Amygdala (tissue), 56 donors: ENCODE data around the gene SPIRE1.
A peak's percentile ranks its signal among the peaks of the same experiment; 100 is the strongest.
"Not testable (repeated sequence)": the region's sequence is repeated elsewhere in the genome, so short reads cannot be mapped to it uniquely, and the experiment has no call there.

Experiments
- DNase-seq, 56 donors: peaks; one replicate each; lab custom pipeline; 2025; lab: John Stamatoyannopoulos, UW

The SPIRE1 gene

DNA sequence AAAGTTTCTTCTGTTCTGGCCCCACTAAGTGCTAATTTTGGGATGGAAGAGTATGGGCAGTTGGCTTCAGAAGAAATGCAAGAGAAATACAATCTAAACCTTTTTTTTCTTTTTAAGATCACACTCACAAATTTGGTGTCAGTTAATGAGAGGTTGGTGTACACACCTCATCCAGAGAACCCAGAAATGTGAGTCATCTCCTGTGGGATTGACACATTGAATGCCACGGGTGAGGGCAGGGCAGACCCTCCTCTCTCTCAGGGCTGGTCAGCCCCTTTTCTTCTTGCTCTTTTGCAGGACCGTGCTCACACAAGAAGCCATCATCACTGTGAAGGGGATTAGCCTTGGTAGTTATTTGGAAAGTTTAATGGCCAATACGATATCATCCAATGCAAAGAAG is 231.0 kb downstream of the SPIRE1 start:
- no peak for DNase-seq

DNA sequence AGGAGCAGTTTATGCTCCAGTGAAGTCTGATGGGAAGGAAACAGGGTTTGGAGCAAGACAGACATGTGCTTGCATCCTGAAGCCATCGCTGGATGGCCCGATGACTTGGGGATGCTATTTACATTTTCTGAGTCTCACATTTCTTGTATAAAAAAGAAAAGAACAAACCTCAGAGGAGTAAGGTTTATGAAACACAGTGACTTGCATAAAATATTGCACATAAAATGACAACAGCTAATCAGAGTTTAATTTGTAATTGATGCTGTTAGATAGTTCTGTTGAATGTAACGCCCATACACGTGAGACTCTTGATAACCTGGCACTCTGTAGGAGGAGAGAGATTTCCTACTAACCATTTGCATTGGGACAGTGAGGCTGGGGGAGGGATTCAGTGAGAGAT is 233.7 kb downstream of the SPIRE1 start:
- DNase-seq = no peak

DNA sequence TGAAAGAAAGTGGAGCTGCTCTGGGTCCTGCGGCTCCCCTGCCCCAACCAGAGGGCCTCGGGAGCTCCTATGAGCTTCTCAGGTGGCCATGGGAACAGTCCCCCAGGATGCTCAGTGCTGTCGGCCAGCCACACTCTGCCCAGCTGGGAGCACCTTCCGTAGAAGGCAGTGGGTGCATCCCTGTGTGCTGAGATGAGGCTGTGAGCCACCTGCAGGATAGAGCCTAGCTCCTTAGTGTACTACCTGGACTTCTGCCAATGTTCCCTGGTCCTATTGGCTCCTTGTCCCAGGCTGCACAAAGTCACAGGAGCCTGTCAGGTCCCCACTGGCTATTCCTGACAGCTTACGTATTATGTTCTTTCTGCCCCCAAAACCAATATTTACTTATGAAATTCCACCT is 234.1 kb downstream of the SPIRE1 start:
- DNase-seq = peak in 1 of 56 donors; percentile 20

DNA sequence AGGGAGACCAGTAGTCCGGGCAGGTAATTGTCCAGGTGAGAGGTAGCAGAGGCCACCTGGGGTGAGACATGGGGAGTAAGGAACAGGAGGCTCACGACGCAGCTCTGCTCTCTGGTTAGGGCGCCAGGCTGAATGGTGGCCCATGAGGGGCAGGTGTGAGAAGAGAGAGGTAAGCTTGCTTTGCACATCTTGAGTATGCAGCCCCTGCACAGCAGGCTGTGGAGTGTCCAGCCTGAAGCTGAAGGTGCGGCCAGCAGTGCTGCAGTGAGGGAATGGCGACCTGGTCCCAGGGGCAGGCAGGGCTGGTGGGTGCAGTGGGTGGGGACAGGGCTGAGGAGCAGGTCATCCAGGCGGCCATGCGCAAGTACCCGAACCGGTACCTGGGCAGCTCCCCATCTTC is 234.5 kb downstream of the SPIRE1 start:
- no peak for DNase-seq

DNA sequence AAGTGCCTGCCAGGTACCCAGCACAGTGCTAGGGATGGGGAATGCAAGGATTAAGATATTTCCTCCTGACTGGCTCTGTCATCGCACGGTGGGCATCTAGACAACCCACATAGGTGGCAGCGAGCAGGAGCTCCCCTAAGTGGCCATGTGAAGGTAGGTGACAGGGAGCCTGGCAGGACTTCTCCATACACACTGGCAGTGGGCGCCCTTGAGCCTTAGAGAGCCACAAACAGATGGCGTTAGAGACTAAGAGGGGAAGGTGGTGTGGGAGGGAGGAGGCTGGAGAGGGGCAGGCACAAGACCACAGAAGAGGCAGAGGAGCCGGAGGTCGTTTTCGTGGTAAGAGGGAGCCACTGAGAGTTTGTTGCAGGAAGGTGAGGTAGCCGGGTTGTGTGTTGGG is 235.0 kb downstream of the SPIRE1 start:
- no peak for DNase-seq

DNA sequence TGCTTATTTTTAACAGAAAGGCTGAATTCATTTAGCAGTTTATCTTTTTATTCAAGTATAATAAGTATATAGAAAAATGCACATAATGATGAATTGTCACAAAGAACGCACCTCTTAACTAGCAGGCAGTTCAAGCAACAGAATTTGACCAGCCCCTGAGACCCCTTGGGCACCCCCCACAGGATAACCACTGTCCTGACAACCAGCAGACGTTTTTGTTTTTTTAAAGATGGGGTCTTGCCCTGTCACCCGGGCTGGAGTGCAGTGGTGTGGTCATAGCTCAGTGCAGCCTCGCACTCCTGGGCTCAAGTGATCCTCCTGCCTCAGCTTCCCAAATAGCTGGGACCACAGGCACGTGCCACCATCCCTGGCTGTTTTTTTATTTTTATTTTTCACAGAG is 236.2 kb downstream of the SPIRE1 start:
- no peak for DNase-seq

DNA sequence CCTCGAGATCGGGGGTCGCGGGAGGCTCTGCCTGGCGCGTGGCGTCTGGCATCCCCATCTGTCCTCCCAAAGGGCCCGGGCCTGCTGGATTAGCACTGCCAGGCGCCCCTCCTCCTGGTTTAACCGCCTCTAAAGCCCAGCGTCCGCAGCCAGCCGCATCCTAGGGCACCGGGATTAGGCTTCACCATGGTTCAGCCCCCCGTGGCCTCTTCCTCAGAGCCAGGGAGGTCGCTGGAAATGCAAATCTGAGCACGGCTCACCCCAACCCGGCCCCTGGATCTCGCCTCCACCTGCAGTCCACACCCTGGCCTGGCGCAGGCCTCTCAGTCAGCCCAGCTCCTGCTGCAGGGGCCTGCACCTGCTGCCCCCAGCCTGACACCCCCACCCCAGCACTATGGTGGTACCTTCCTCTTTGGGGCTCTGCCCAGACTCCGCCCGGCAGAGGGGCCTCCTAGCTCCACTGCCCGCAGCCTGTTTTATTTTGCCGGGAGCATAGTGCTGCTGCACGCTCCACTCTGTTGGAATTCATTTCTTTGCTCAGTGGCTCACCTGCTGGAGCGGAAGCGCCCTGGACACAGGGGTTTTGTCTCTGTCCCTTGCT is 237.0 kb downstream of the SPIRE1 start:
- DNase-seq = peak in 24 of 56 donors; percentile 14 to 75 (median 36)

DNA sequence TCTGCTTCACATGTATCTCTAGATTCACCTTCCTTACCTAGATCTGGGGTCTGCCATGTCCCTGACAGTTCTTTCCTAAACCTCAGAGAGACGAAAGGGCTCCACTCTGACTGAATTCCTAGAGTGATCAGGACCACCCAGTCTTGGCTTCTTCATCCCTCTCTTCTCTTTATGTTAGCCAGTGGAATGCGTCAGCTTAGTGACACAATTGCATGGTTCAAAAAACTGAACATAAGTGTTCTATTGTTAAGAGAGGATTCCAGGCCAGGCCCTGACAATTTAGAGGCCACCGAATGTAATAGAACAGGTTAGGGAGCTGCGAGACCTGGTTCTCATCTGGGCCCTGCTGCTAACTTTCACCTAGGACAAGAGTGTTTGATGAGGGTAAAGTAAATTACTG is 240.2 kb downstream of the SPIRE1 start:
- DNase-seq = no peak

DNA sequence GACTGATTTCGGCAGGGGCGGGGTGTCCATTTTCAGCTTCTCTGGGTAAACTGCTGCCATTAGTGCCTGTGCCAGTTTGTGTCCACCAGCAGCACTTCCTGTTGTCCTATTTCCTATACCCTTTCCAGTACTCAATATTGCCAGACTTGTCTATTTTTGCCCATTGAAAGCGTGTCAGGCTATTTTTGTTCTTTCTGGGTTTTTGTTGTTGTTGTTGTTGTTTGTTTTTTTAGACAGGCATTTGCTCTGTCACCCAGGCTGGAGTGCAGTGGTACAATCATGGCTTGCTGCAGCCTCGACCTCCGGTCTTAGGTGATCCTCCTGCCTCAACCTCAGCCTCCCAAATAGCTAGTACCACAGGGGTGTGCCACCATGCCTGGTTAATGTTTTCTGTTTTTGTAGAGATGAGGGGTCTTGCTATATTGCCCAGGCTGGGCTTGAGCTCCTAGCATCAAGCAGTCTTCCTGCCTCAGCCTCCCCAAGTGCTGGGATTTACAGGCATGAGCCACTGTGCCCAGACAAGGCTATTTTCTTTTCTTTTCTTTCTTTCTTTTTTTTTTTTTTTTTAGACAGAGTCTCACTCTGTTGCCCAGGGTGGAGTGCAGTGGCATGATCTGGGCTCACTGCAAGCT is 241.7 kb downstream of the SPIRE1 start:
- DNase-seq = no peak

DNA sequence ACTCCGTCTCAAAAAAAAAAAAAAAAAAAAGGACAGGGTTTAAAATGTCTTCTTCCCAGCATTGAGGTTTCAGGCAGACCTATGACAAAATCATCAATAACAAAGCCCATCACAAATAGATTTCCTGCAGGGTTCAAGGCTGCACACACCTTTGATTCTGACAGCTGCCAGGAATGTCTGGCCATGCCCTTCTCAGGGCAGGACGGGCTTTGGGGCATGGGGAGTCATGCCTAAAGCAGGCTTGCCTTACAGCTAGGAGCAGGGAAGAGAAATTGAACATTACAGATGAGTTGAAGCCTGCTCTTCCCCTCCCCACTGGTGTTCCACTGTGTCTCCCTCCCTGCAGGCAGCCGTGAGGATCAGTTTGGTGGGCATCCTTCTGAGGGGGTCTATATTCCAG is 246.5 kb downstream of the SPIRE1 start:
- DNase-seq = no peak

DNA sequence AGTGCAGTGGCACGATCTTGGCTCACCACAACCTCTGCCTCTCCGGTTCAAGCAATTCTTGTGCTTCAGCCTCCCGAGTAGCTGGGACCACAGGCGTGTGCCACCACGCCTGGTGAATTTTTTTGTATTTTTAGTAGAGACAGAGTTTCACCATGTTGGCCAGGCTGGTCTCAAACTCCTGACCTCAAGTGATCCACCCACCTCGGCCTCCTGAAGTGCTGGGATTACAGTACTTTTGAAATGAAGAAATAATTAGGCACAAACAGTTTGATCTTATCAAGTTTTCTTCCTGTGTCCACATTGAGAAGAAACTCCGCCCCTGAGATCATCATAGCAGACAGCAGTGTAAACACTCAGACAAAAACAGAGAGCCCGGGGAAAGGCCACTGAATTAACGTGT is 247.2 kb downstream of the SPIRE1 start:
- not testable (repeated sequence) for DNase-seq

DNA sequence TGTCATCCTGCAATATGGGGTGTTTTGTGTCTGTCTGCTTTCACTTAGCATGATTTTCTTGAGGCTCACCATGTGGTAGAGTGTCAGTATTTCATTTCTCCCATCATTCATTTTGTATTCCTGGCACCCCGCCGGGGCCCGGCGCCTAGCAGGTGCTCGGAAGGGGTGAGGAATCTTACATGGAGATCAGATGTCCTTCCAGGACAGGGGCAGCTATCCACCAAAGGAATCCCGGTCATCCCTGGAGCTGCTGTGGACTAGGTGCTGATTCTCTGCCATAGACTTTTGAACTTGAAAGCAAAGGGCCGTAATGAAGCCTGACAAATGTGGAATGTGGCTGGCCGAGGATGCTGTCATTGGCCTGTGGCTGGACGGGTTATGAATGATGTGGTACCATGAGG is 247.8 kb downstream of the SPIRE1 start:
- DNase-seq = peak in 1 of 56 donors; percentile 4

DNA sequence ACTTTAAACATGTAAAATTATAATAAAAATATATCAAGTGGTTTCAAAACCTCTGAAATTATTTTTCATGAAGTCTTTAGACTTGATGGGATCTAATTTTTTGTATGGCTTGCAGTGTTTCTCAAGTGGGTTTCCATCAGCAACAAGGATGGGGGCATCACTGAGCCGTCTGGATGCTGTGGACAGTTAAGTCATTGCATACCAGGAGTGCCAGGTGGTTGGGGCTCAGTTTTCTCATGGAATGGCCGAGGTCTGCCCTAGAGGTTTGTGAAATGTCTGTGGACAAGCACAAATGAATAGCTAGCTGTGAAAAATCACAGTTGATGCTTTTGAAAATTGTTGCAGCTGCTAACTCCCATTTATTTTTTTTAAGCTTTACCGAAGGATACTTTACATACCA is 248.4 kb downstream of the SPIRE1 start:
- no peak for DNase-seq

DNA sequence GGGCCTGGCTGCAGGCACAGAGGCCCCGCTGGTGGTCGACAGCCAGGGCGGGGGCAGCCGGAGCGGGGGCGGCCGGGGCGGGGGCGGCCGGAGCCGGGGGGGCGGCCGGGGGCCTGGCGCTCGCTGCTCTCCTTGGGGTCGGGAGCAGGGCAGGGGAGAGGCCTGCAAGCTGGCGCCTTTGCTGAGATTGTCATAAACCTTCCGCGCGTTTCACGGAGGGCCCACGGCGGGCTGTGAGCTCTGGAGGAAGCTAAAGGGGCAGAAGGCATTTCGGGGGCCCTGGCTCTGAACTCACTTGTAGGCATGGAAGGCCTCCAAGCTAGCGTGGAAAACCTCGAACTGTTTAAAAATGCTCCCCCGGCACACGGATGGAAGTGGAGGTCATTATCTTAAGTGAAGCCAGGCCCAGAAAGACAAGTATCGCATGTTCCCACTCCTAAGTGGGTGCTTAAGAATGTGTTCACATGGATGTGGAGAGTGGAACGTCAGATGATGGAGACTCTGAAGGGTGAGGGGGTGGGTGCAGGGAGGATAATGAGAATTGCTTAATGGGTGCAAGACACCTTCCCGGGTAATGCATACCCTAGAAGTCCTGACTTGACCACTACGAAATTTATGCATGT is 249.5 kb downstream of the SPIRE1 start:
- peak in 8 of 56 donors; percentile 39 to 68 (median 55) for DNase-seq

DNA sequence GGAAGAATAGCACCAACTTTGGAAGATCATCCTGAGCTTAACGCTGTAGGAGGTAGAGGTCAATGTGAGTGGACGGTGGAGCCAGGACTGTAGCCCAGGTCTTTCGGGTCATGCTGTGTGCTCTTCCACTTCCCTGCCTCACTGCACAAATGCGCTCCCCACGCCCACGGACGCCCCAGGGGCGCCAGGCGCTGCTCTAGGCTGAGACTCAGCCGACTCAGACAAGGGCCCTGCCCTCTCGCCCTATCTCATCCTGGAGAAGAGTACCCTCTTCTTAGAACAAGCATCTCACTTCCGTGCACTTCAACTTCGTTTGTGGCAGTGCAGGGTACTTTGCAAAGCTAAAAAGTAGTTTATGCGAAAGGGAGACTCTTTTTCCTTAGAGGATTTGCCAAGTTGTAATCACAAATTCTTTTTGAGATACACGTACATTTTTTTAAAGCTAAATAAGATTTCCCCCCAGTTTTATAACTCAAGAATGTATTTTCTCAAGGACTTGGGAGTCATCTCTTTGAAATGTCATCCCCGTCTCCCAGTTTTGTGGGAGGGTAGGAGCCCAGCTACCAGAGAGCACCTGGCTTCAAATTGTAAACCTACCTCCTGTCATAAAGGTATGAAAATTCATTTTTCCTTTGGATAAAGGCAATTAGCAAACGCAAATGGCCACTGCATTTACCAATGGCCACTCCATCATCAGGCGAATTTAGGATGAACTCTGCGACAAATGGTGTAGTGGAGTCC is 251.4 kb downstream of the SPIRE1 start:
- DNase-seq = no peak

DNA sequence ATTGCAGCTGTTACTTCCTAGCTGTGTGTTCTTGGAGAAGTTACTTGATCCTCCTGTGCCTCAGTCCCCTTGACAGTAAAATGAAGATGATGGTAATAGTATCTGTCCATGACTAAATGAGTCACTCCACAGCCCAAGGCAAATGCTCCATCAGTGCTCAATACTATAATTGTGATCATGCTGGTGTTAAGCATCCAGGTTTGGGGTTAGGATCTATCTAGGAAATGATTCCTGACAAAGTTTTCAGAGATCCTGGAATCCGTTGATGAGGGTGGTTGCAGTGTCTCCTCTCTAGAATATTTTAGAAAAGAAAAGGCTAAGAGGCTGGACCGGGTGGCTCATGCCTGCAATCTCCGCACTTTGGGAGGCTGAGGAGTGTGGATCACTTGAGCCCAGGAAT is 252.8 kb downstream of the SPIRE1 start:
- DNase-seq = no peak

DNA sequence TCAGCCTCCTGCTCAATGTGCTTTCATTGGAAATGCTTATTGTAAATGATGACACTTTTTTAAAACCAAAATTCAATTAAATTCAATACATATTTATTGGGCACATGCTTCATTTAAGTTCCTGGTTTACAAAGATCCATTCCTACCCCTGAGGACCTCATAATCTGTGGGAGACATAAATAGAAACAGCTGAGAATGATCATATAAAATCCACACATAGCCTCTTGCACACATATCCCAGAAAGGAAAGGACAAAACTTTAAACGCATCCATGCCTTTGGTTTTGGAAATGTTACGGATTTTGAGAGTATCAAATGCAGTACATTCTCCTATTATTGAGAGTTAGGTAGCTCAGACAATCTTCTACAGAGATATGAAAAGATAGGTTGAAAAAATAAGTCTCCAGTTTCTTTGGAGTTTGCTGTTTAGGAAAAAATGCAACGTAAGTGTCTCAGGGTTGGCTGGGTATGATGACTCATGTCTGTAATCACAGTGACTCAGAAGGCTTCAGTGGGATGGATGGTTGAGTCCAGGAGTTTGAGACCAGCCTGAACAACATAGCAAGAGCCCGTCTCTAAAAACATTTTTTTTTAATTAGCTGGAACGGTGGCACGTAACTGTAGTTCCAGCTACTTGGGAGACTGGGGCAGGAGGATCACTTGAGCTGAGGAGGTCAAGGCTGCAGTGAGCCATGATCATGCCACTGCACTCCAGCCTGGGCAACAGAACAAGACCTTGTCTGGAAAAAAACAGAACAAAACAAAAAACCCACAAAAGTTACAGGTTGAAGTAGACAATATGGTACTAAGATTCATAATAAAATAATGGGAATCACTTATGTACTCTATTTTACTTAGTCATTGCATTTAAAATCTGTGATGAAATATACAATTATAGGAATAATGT is 254.1 kb downstream of the SPIRE1 start:
- DNase-seq = no peak

DNA sequence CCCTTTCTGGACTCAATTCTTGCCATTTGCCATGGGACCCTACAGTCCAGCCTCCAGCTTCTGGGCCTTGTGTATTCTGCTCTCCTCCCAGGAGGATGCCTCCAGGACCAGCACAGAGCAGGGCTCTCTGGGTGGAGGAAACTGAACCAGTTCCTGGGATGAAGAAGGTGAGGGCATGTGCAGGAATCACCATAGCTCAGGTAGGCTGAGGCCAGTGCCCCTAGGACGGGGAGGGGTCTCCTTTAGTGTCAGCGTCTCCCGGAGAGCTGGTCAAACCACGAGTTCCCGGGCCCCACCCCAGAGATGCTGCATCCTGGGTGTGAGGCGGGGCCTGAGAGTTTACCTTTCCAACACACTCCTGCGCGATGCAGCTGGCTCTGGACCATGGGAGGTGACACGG is 256.0 kb downstream of the SPIRE1 start:
- no peak for DNase-seq

DNA sequence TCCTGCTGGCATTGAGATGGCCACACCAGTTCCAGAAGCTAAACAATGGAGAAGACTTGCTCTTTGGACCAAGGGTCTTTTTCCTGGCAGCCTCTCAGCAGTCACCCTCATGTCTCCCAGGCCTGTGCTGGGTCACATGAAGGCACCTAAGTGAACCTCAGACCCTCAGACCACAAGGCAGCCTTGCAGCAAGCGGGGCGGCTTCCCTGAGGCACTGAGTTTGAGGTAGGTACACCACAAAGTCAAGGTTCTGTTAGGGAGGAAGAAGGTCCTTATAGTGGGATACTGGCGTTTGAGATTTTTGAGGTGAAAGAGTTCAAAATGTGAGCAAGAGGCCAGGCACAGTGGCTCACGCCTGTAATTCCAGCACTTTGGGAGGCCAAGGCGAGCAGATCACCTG is 258.7 kb downstream of the SPIRE1 start:
- no peak for DNase-seq

DNA sequence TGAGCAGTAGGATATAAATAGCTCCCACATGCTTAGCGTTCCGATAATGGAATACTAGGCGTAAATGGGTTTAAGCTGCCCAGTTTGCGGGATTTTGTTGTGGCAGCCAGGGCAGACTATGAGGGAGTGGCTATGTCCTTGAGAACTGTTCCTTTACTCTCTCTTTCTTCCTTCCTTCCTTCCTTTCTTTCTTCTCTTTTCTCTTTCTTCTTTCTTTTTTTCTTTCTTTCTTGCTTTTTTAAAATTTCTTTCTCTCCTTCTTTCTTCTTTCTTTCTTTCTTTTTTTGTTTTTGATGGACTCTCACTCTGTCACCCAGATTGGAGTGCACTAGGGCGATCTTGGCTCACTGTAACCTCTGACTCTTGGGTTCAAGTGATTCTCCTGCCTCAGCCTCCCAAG is 259.3 kb downstream of the SPIRE1 start:
- no peak for DNase-seq

DNA sequence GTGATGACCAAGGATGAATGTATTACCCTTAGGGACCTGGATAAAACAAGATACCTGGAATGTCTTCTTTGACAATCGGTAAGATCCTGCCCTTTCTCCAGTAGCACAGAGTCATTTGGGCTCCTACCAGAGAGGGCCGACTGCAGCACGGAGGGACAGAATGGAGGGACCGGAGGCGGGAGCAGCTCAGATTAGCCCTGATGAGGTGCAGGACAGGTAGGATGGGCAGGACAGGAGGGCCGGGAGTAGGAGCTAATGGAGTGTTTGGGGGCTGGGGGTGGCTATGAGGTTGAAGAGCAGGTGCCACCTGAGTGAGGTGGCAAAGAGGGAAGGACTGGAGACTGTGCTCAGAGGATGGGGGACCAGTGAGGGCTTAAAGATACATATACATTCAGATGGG is 260.1 kb downstream of the SPIRE1 start:
- DNase-seq = no peak
